BE2C (cell line): ENCODE data around the gene SLC37A1.

Source experiments
- DNase-seq: peaks from one replicate; pipeline ENCODE4 v3.0.0-alpha.2; 2020
- H3K27me3 ChIP-seq: fragments of 250-450 bp; sonication (Bioruptor Pico); 2 replicates; pipeline ENCODE4 v1.5.1; 2020; ENCODE audit warnings: mild to moderate bottlenecking
- H3K36me3 ChIP-seq: fragments of 250-450 bp; sonication (Bioruptor Pico); 2 replicates; pipeline ENCODE4 v1.5.1; 2020; ENCODE audit warnings: mild to moderate bottlenecking
- H3K4me1 ChIP-seq: fragments of 250-450 bp; sonication (Bioruptor Pico); 2 replicates; pipeline ENCODE4 v1.5.1; 2020
- H3K4me3 ChIP-seq: 2 replicates; pipeline ENCODE4 v1.5.1; 2011; ENCODE audit warnings: low read depth, low read length
- H3K9me3 ChIP-seq: fragments of 250-450 bp; sonication (Bioruptor Pico); 2 replicates; pipeline ENCODE4 v1.5.1; 2020
- TF ChIP-seq, protein P1 (sequence below): IDR thresholded peaks from 2 replicates; pipeline ENCODE4 v1.5.1; 2012; ENCODE audit warnings: mild to moderate bottlenecking, low read depth, low read length

The SLC37A1 gene

DNA sequence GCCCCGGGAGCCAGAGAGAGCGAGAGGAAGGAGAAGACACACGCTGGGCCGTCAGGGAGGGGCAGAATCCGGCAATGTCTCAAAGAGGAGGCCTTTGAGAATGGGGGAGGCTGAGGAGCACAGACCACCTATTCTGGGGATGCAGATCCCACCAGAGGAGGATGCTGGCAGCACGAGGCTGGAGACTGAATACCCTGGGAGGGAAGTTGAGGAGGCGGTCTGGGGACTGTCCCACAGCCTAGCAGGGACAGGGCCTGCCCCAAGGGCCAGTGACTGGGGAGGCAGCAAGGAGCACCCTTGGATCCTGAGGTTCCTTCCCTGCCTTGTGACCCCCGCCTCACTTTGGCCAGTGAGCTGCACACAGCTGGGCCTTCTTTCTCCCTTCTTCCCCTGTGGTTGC, 49.2 kb downstream of the SLC37A1 start:
- DNase-seq: no peak
- Histone ChIP-seq H3K4me3 (no peak overlapping the region), H3K36me3 (no peaks in the 10 kb centered on the region)

DNA sequence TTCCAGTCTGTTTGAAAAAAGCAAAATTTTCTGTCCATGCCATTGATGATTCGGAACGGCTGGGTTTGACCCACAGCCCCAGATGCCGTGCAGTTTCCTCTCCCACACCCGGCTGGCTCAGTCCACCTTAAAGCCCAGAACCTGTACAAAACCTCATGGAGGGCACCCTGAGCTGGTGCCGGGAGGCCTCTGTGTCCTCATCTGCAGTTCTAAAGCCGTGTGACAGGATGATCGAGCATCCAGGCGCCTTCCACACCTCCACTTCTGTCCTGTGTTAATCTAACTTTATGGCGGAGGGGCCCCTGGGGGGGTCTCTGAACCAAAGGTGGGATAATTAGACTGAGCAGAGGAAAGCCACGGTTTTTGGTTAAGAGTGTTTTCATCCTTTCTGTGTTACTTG, 49.6 kb downstream of the SLC37A1 start:
- 0 out of 2 replicates have a peak, but pooled peaks cover 2% of the 10 kb centered on the region for H3K4me1 ChIP-seq
- DNase-seq: no peak
- no peak overlapping the region for H3K4me3 ChIP-seq
- H3K9me3 ChIP-seq: no peaks in the 10 kb centered on the region
- no peaks in the 10 kb centered on the region for H3K27me3 ChIP-seq
- H3K36me3 ChIP-seq: no peaks in the 10 kb centered on the region
- TF ChIP-seq, protein P1, sequence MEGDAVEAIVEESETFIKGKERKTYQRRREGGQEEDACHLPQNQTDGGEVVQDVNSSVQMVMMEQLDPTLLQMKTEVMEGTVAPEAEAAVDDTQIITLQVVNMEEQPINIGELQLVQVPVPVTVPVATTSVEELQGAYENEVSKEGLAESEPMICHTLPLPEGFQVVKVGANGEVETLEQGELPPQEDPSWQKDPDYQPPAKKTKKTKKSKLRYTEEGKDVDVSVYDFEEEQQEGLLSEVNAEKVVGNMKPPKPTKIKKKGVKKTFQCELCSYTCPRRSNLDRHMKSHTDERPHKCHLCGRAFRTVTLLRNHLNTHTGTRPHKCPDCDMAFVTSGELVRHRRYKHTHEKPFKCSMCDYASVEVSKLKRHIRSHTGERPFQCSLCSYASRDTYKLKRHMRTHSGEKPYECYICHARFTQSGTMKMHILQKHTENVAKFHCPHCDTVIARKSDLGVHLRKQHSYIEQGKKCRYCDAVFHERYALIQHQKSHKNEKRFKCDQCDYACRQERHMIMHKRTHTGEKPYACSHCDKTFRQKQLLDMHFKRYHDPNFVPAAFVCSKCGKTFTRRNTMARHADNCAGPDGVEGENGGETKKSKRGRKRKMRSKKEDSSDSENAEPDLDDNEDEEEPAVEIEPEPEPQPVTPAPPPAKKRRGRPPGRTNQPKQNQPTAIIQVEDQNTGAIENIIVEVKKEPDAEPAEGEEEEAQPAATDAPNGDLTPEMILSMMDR: no peak

More for the DNA sequence above, 49.2 kb downstream of the SLC37A1 start:
- Histone ChIP-seq H3K9me3 (no peaks in the 10 kb centered on the region), H3K4me1 (0 out of 2 replicates have a peak, but pooled peaks cover 2% of the 10 kb centered on the region), H3K27me3 (no peaks in the 10 kb centered on the region)
- TF ChIP-seq, protein P1: no peak

DNA sequence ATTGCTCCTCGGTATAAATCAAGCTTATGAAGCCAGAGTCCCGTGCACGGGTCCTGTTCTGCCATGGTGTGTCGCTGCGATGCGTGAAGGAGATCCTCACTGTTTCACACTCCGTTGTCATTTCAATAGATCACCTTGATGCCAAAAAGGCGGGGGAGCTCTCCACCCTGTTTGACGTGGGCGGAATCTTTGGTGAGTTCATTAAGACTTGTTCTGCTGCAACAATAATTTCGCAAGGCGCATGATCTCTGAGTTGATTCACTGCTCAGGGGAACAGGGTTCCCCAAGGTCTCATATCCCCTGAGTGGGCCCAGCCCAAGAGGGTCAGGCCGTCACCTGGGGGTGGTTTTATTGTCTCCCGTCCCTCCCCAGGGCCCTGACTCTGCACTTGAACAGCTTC, 50.0 kb downstream of the SLC37A1 start:
- TF ChIP-seq, protein P1: no peak
- no peaks in the 10 kb centered on the region for H3K36me3 ChIP-seq
- DNase-seq: no peak
- no peaks in the 10 kb centered on the region for H3K27me3 ChIP-seq
- no peaks in the 10 kb centered on the region for H3K9me3 ChIP-seq
- H3K4me1 ChIP-seq: 0 out of 2 replicates have a peak, but pooled peaks cover 2% of the 10 kb centered on the region
- H3K4me3 ChIP-seq: no peak overlapping the region

DNA sequence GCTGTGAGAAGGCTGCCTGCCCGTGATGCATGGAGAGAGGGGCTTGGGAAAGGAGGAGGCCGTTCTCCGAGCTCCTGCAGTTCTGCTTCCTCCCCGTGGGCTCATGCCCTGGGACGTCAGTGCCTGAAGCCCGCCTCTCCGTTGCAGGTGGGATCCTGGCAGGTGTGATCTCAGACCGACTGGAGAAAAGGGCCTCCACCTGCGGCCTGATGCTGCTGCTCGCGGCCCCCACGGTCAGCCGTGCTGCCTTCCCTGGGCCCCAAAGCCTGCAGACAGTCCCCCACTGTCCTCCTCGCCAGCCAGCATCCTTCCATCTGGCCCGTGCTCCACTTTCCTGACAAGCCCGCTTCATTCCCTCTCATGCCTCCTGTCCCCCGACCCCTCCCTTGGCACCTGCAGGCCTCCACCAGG, 50.9 kb downstream of the SLC37A1 start:
- Histone ChIP-seq H3K9me3 (no peaks in the 10 kb centered on the region), H3K27me3 (no peaks in the 10 kb centered on the region), H3K4me1 (no peaks in the 10 kb centered on the region), H3K36me3 (no peaks in the 10 kb centered on the region), H3K4me3 (no peak overlapping the region)
- DNase-seq: no peak
- TF ChIP-seq, protein P1: no peak

DNA sequence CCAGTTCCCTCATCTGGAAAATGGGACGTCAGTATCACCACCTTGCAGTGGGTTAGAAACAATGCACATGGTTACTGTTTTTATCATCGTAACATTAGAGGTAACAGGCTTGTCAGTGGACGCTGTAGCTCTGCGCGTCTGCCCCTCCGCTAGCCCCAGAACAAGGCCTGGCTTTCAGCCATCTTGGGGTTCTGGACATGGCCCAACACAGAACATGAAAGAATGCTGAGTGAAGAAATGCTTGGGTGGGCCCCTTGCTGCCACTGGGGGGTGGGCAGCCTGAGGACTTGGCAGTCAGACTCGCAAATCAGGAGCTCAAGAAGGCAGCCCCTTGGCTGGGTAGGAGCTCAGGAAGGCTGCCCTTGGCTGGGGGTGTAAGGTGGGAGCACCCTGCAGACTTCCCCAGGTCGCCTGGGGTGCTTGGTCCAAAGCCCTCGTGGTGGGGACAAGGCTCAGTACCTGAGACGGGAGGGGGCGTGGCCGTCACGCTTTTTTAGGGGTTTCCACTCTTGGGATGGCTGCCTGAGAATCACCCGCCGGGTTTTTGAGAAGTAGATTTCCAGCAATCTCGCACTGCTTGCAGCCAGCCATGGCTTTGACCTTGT, 51.7 kb downstream of the SLC37A1 start:
- H3K27me3 ChIP-seq: no peaks in the 10 kb centered on the region
- H3K9me3 ChIP-seq: no peaks in the 10 kb centered on the region
- TF ChIP-seq, protein P1: no peak
- no peaks in the 10 kb centered on the region for H3K36me3 ChIP-seq
- no peak for DNase-seq
- no peaks in the 10 kb centered on the region for H3K4me1 ChIP-seq
- no peak overlapping the region for H3K4me3 ChIP-seq

DNA sequence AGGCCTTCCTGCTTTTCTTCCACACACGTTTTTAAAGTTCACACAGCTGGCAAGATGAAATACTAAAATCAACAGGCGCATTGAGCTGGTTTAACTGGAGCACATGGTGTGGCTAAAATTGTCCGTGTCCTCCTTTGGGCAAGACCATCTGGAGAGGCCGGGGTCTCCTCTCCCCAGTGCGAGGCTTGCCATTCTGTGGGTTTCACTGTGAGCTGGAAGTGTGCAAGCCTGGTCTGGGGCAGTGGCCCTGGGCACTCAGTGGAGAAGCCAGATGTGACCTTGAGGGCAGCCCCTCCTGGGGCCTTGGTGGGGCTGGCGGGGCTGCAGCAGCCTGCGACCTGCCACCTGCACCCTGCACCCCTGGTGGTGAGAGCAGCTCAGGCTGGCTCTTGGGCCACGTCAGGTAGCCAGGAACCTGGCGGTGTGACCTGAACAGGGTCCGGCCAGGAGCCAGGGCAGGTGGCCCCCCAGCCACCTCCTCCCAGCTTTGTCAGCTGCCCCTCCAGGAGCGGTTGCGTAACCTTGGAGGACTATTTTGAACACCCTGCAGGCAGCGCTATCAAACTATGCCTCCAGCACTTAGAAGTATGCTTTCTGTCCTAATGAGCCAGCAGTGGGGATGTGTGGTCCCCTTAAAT, 52.4 kb downstream of the SLC37A1 start:
- no peak for DNase-seq
- no peaks in the 10 kb centered on the region for H3K27me3 ChIP-seq
- TF ChIP-seq, protein P1: no peak
- H3K4me1 ChIP-seq: peaks cover 7% of the 10 kb centered on the region; the same call in 1 of the 2 replicates
- H3K4me3 ChIP-seq: no peak overlapping the region
- H3K36me3 ChIP-seq: no peaks in the 10 kb centered on the region
- H3K9me3 ChIP-seq: no peaks in the 10 kb centered on the region
